Uterus (tissue), 2 donors: ENCODE data around the gene TCAIM.

Experiments
- CTCF ChIP-seq, 4 experiments: fragments of 200-600 bp in 2 of 4; fragments of 450-650 bp in 2 of 4; sonication (generic) in 2 of 4; IDR thresholded peaks; one replicate each; pipeline ENCODE4 v1.5.1; 2016 to 2019; ENCODE audit warnings: antibody characterized with exemption in 4 of 4, mild to moderate bottlenecking in 2 of 4, moderate library complexity in 1 of 4
- POLR2A ChIP-seq, 2 donors: fragments of 450-650 bp; IDR thresholded peaks; one replicate each; pipeline ENCODE4 v1.6.1; 2016; ENCODE audit warnings: antibody characterized with exemption in 2 of 2, mild to moderate bottlenecking in 1 of 2, moderate library complexity in 1 of 2

GRCh38 chr3:44359146-44359751, 20.7 kb downstream of the TCAIM start:
- TF ChIP-seq CTCF (IDR thresholded peaks at IDR 0.05) (no peak), POLR2A (IDR thresholded peaks at IDR 0.05) (no peak)
